Posterior vena cava (tissue), 2 donors: ENCODE results near the gene DHCR24. TPM values are rescaled to one million over a fixed set of nuclear protein-coding genes. Genes with fewer than 3 reads are reported as not detected.
A peak's percentile ranks its signal among the peaks of the same experiment; 100 is the strongest.

Experiments used
- DNase-seq: peaks from one replicate; pipeline ENCODE4 v3.0.0-alpha.2; 2020; ENCODE audit warnings: low spot score
- intact Hi-C, 2 donors: fragments of 100-400 bp; cut with DNase I; formaldehyde crosslinking; loops; one replicate each; pipeline versions ENCODE4 v1.14.1 to v1.14.2; 2022 to 2023
- total RNA-seq, 2 donors: library from RNA; stranded (reverse); fragmentation: NEBNext Ultra II Directional; extraction: Animal tissue kit (Norgen Biotek cat#: 25700); gene quantifications; one replicate each; pipeline ENCODE4 v1.2.1, GENCODE V29; 2021
- donor health status: DM: yes; HTN: yes; CAD: no.
- donor health status: DM: yes; HTN: yes; CAD: no.

Gene DHCR24
- total RNA-seq, 2 donors from 2014 or later = 8.0 to 27.1 TPM

- intact Hi-C loops = loop anchor here (5.0 to 10.0 kb wide), 2 partner anchors 316 to 467 kb away; no protein-coding TSS in a partner anchor
- peak; percentile 88 for DNase-seq
Measured at GRCh38 chr1:54810153-54810942, 76.6 kb downstream of the DHCR24 start.

GRCh38 chr1:54809496-54810074 lies 77.4 kb downstream of the DHCR24 start:
- DNase-seq = peak; percentile 12
- intact Hi-C loops = loop anchor here (5.0 to 10.0 kb wide), 2 partner anchors 315 to 468 kb away; no protein-coding TSS in a partner anchor

DNA sequence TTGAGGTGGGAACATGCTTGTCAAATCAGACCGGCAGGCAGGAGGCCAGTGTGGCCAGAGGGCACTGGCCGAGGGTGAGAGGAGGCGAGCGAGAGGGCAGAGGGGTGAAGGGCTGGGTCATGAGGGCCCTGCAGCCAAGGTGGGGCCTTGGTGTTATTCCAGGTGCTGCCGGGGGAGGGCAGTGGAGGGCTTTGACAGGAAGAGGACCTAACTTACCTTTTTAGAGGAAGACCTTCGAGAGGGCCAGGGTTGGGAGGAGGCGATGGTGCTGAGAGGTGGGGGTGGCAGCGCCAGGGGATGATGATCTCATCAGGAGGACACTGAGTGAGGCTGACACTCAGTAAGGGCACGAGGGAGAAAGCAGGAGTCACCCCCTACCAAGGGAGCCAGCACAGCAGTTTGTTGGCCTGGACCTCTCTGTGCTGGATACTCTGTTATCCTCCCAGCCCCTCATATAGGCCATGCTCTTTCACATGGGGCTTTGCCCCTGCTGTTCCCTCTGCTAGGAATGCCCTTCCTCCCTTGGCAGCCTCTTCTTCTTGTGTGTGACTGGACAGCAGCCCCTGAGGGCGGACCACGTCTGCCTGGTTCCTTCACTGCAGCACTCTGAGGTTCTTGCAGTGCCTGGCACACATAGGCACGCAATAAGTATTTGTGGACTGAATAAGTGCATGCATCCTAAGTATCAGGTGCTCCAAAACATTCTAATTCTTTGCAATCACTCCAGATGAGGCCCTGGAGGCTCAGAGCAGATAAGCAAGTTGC lies 78.4 kb downstream of the DHCR24 start:
- DNase-seq = peak; percentile 73
- intact Hi-C loops = no loop called here

DNA sequence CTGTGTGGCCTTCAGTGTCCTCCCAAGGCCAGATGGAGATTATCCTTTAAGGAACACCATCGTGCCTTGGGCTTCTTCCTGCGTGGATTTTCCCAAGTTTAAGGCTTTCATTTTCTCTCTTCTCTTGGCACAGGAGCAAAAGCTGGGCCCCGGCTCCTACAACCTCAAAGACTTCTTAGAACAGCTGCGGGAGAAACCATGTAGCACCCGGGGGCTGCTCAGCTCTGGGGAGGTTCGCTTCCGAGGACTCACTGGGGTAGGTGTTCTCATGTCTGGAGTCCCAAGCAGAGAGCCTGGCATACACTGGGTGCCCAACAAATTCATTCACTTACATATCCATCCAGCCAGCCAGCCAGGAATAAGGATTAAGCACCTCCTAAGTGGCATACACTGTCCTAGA lies 79.2 kb downstream of the DHCR24 start:
- intact Hi-C loops = no loop called here
- DNase-seq = peak; percentile 31

DNA sequence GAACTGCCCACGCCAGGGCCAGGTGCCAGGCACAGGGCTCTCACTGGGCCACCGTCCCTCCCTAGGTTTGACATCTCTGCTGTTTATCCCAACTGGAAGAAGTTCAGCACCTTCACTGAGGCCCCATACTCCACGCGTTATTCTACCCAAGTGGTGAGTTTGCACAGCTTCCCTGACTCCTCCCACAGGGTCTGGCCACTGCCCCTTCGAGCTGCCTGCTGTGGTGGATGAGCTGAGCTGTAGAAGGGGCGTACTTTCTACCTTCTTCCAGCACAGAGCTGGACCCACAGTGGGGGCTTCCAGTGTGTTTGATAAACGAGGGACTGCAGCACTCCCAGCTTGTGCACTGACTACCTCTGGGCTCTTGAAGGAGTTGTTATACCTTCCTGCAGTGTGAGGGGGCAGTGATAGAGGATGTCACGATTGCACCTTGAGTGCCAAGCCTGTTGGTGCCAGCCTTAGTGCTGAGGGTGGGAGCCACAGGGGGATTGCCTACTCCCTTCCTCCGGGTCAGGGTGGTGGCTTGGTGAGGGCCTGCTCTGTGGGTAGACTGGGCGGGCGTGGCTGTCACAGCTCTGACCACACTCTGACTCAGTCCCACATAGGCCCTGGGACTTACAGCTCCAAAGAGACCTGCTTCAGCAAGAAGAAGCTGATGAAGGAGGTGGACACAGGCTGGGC lies 79.9 kb downstream of the DHCR24 start:
- DNase-seq = peak; percentile 60
- intact Hi-C loops = no loop called here

- peak; percentile 74 for DNase-seq
- intact Hi-C loops = no loop called here
Measured at GRCh38 chr1:54805981-54806381, 81.0 kb downstream of the DHCR24 start.

DNA sequence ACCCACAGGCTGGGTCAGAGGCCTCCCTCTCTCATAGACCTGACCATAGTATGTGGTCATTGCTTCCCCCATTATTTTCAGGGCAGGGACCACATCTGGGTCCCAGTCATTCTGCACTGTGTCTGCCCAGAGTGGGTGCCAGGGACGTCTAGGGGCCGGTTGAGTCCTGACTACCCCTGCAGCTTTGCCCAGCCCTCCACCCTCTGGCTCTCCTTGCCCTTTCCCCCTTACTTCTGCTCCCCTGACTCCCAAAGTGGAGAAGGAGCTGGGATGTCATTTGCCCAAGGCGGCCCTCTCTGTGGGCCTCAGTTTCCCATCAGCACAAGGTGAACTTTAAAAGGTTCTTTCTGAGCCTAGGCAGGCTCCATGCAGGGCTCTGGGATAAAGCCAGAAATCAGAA lies 81.5 kb downstream of the DHCR24 start:
- peak; percentile 20 for DNase-seq
- intact Hi-C loops = no loop called here

DNA sequence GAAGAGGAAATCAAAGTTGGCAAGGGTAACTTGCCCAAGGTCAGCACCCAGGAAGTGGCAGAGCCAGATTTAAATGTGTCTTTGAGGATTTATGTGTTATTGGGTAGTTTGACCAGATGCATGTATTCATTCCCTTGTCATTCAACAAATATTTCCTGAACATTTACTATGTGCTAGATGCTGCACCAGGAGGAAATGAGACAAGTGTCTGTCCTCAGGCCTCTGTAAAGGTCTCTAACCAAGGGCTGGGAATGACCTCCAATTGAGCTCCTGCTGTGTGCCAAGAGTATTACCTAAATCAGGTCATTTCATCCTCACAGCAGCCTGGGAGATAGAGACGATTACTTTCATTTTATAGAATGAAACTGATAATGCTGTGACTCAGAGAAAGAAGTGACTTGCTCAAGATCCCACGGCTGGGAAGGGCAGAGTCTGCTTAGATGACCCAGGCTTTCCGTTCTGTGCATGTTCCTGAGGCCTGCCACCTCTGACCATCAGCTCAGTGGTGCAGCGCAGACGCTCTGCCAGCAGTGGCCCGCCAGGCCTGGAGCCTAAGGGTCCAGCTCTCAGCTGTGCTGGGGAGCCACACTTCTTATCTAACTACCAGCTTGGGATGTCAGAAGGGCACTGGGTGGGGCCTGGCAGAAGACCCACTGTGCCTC lies 82.4 kb downstream of the DHCR24 start:
- intact Hi-C loops = no loop called here
- peak; percentile 58 for DNase-seq

DNA sequence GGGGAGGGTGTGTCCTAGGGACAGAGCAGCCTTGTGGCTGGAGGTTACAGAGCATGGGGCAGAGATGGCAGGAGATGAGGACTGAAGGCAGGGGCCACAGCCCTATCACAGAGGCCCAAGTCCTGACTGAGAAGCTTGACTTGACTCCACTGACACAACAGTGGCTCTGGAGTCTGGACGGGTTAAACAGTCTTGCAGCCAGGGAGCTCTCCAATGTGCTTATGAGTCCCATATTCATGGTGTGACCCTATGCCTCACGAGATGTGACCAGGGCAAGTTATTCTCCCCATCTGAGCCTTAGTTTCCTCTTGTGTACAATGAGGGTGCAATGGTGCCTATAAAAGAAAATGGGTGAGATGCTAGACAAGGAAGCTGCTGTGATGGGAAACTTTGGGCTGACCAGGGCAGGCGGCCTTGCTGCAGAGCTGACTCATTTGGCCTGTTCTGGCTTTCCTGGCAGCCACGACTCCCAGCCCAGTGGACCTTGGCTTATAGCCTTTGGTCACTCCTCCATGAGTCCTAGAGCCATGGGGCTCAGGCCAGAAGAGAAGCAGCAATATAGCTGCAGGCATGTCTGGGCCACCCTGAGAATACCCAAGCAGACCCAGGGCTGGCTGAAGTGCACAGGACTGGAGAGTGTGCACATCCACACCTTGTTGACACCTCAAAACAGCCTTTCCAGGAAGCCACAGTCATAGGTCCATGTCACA lies 83.1 kb downstream of the DHCR24 start:
- intact Hi-C loops = no loop called here
- DNase-seq = peak; percentile 91

DNA sequence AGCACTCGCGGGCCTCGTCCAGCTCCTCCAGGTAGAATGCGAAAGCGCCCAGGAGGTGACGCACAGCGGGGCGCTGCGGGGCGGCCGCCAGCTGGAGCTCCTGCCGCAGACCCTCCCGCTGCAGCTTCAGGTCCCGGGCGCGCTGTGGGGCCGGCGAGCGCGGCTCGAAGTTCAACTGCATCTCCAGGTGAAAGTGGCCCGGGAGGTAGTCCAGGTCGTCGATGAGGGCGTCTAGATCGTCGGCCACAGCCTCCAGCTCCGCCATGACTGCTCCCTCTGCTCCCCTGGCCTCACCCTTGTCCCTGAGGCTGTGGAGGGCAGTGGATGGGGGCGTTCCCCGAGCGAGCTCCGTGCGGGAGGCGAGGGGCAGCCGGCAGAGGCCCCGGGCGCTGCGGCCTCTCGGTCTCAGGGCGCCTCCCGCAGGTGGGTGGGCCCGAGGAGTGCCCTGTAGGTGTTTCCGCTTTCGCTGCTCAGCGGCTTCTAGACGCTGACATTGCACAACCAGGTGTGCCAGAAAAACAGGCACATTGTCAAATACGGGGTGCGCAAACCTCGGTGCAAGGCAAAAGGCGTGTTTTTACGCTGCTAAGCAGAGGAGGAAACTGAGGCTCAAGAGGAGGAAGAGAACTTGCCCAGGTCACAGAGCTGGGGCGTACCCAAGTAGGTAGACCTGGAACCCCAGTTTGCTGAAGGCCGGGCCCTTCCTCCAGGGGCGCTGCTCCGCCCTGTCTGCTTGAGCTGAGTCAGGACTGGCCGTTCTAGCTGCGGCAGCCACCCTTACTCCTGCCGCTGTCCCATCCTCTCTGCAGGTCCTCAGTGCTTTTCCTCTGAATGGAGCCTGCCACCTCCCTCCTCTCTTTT lies 85.9 kb downstream of the DHCR24 start, which contains the start of gene TTC22:
TTC22 (minus strand) TSS at position 425 of the 861 bp plus-strand sequence; CDS start at position 265, 160 bp downstream.
- intact Hi-C loops = no loop called here
- DNase-seq = peak; percentile 85

DNA sequence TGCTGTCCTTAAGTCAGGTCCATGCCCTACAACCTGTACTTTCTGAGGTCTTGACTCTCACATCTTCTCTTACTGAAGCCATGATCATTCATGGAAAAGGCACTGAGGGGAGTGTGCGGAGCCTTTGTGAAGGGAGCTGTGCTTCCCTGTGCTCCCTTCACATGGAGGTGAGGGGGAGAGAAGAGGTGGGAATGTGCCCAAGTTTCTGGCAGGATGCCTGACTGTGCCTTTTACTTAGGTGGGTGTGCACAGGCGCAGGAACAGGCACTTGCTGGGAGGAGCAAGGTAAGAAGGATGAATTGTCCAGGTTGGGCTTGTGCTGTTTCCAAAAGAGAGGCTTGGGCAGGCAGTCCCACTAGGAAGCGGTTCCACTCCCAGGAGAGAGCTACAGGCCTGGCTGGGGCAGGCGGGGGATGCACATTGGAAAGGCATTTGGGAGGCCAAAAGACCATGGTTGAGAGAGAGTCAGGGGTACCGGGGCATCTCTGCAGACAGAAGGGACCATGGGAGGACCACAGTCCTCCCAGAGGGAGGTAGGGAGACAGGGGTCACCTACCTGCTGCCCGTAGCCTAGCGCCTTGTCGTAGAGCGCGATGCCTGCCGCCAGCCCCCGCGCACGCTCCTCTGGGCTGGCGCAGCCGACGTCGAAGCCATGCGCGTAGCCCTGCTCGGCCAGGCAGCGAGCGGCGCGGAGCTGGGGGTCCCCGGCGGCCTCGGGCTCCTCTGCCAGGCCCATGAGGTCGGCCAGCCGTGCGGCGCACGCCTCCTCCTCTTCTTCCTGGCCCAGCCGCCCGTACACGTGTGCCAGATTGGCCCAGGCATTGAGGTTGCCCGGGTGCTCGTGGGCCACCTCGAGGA lies 86.7 kb downstream of the DHCR24 start:
- intact Hi-C loops = no loop called here
- peak; percentile 66 for DNase-seq

Other genes with a start within 250 kb of the DHCR24 start
- 1 to 10 TPM; 2.5 to 4.8 TPM for gene MROH7, start 245.4 kb downstream of the DHCR24 start, total RNA-seq
- 10 to 100 TPM; 13.9 to 16.8 TPM for gene TTC4, start 171.3 kb downstream of the DHCR24 start, total RNA-seq
- 1 to 10 TPM; 2.3 to 2.8 TPM for gene PARS2, start 122.7 kb downstream of the DHCR24 start, total RNA-seq
- under 1 TPM in 1 of 2 donors, not detected in 1; 0.05 TPM for gene TTC22, start 85.9 kb downstream of the DHCR24 start, total RNA-seq
- gene TMEM61, start 93.4 kb upstream of the DHCR24 start, total RNA-seq = 10 to 100 TPM in 1 of 2 donors, 1 to 10 TPM in 1; 3.0 to 11.0 TPM
- not detected for gene BSND, start 111.7 kb upstream of the DHCR24 start, total RNA-seq
- under 1 TPM in 1 of 2 donors, not detected in 1; 0.32 TPM for gene PCSK9, start 152.4 kb upstream of the DHCR24 start, total RNA-seq